ENCODE data around the gene EID2B.

EID2B gene

GRCh38 chr19:39525205-39525604, 7.4 kb downstream of the EID2B start:
- DNase-seq = no peak

- no peak for DNase-seq
Measured at GRCh38 chr19:39524495-39524894, 8.2 kb downstream of the EID2B start.

- DNase-seq = no peak
Measured at GRCh38 chr19:39520541-39521484, 11.8 kb downstream of the EID2B start.

- DNase-seq = no peak
Measured at GRCh38 chr19:39518975-39519374, 13.7 kb downstream of the EID2B start.

- DNase-seq = no peak
Measured at GRCh38 chr19:39518458-39518857, 14.2 kb downstream of the EID2B start.

GRCh38 chr19:39517432-39517831, 15.2 kb downstream of the EID2B start:
- no peak for DNase-seq

- no peak for DNase-seq
Measured at GRCh38 chr19:39516270-39516669, 16.4 kb downstream of the EID2B start.

GRCh38 chr19:39515551-39516191, 17.0 kb downstream of the EID2B start:
- peak; percentile 48 for DNase-seq

GRCh38 chr19:39514840-39515550, 17.7 kb downstream of the EID2B start, which contains the start of gene SELENOV:
TSS of gene SELENOV (plus strand) at chr19:39515139. CDS start at chr19:39515213, 74 bp downstream.
- peak; percentile 38 for DNase-seq

- DNase-seq = no peak
Measured at GRCh38 chr19:39512988-39513387, 19.7 kb downstream of the EID2B start.

- no peak for DNase-seq
Measured at GRCh38 chr19:39509233-39509632, 23.4 kb downstream of the EID2B start.

GRCh38 chr19:39508629-39509028, 24.0 kb downstream of the EID2B start:
- no peak for DNase-seq

- no peak for DNase-seq
Measured at GRCh38 chr19:39507715-39508364, 24.8 kb downstream of the EID2B start.

- DNase-seq = peak; percentile 50
Measured at GRCh38 chr19:39506944-39507714, 25.5 kb downstream of the EID2B start.

GRCh38 chr19:39506598-39506943, 26.1 kb downstream of the EID2B start:
- no peak for DNase-seq

- DNase-seq = peak; percentile 84
Measured at GRCh38 chr19:39502640-39503417, 29.8 kb downstream of the EID2B start.

GRCh38 chr19:39501340-39501739, 31.3 kb downstream of the EID2B start:
- DNase-seq = no peak

- DNase-seq = no peak
Measured at GRCh38 chr19:39500543-39500942, 32.1 kb downstream of the EID2B start.

- no peak for DNase-seq
Measured at GRCh38 chr19:39499932-39500331, 32.7 kb downstream of the EID2B start.

- DNase-seq = peak; percentile 37
Measured at GRCh38 chr19:39498798-39499642, 33.6 kb downstream of the EID2B start, which contains the start of gene DLL3. TSS of gene DLL3 (plus strand) at chr19:39498947. CDS start at chr19:39498975, 28 bp downstream.
